D341Med (cell line): ENCODE measurements around the gene CCDC86.

Experiments
- DNase-seq: peaks from one replicate; pipeline ENCODE4 v3.0.0; 2012; ENCODE audit warnings: low spot score

The CCDC86 gene

DNA sequence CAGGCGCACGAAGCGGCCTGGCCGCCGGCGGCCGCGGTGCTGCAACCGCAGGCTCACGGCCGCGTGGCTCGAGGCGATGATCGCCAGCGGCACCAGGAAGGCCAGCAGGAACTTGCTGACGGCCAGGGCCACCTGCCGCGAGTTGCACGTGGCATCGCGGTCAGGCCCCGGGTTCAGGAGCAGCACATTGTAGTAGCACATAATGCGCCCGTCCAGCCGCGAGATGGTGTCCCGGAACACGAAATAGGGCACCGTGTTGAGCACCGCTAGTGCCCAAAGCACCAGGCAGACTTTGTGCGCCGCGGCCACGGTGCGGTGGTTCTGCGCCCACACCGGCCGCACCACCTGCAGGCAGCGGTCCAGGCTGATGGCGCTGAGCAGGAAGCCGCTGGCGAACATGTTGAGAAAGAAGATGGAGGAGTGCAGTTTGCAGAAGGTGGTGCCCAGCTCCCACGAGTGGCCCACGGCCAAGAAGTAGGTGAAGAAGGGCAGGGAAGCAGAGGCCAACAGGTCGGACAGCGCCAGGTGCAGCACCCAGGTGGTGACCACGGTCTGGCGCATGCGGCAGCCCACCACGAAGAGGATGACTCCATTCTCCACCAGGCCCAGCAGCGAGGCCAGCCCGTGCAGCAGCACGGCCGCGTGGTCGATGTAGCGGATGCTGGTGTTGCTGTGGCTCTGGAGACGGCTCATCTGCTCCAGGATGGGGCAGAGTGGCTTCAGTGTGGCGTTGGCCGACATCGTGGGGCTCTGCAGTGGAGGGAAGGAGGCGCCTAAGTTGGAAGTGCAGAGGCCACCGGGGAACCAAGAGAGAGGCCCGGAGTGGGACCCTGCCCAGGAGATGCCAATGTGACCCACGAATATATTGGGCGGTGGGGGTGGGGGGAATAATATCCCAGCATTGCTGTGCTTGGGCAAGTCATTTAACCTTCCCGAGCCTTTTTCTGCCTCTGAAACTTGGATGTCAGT, 11.4 kb downstream of the CCDC86 start:
- DNase-seq, result no peak

DNA sequence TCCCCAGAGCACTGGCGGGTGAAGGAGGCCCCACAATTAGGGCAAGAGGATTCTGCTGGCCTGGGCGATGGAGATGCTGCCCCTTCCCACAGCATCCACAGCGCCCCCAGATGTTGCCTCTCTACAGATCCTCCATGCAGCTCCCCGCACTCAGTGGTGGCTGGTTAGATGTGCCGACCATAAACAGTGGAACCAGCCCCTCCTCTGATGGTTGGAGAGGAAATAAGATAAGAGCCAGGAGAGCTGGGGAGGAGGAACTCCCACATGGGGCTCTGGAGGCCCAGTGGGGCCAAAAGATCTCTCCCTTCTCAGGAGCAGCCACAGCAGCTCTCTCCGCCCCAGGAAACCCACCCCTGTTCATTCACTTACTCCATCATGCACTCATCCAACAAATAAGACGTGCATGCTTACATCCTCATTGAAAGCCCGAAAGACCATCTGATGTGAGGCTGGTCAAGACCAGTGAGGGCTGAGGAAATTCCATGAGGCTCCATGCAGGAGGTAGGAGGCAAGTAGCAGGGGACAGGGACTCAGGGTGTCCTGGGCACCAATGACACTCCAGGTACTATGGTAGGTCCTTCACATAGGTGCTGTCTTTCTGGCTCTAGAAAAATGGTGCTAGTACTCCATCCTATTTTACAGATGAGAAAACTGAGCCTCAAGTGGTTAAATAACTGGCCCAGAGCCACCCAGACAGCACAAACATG, 12.4 kb downstream of the CCDC86 start:
- DNase-seq, result no peak

DNA sequence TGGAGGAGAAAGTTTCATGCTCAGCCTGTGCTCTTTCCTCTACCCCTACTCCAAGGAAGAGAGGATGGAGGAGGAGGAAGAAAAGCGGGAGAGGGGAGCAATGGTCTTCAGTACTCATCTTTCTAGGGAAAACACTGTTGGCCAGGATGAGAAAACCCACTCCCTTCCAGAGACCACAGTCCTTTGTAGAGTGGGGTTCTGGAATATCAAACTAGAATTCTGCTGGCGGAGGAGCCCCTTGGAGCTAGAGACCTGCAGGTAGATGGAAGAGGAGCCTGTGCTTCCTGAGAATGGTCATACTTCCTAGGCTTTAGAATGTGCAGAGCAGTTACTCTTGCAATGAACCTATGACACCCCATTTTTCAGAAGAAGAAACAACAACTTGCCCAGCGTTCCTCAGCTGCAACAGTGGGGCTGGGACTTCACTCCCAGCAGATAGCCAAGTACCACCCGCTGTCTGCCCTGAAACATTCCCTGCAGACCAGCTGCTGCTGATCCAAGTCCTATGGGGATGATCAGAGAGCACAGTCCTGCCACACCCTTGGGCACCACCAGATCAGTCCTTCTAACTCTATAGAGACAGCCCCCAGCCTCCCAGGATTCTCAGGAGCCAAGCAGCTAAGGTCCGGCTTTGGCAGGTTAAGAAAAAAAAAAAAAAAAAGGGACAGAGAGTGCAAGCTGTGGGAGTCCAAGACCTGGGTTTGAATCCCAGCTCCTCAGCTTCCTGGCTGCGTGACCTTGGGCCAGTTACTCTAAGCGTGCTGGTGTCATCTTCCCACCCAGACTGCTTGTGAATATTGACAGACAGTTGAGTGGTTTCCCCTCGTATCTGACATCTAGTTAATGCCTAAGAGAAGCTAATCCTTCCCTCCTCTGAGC, 13.2 kb downstream of the CCDC86 start:
- no peak for DNase-seq

DNA sequence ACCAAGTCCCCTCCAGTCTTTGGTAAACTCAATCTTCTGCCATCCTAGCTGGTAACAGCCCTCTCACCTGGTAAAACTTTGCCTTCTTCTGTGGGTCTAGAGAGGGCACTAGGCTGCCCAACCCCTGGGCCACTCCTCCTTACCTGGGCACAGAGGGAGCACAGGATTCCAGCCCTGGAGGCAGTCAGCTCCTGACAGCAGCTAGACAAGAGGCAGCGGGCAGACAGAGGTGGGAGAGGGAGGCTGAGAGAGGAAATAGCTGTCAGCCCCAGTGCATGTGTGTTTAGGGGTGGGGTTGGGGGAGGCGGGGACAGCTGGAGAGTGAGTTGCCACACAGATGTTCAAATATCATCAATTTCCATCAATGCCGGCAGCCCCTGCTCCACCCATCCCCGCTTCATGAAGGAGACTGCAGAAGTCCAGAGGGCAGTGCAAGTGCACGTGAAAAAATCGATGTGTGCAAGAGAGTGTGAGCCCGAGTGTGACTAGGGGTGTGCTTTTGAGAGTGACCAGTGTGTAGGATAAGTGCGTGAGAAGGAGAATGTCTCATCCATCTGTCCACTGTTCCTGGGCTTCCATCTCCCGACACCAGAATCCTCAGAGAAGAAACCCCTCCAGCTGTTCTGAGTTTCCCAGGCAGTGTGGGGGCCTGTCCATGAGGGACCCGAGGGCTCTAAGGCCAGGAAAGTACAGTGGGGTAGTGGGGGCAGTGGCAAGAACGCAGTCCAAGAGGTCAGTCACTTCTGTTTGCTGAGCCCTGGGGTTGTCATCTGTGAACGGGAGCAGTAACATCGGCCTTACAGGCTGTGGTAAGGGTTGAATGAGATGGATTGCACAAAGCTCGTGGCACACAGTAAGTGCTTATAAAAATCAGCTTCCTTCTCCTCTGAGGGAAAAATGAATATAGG, 14.1 kb downstream of the CCDC86 start, which contains the start of gene PTGDR2:
Gene PTGDR2, minus strand, starts transcription at position 225 of the 908 bp plus-strand sequence. CDS start 2,228 bp downstream, outside the sequence.
- DNase-seq, result no peak

DNA sequence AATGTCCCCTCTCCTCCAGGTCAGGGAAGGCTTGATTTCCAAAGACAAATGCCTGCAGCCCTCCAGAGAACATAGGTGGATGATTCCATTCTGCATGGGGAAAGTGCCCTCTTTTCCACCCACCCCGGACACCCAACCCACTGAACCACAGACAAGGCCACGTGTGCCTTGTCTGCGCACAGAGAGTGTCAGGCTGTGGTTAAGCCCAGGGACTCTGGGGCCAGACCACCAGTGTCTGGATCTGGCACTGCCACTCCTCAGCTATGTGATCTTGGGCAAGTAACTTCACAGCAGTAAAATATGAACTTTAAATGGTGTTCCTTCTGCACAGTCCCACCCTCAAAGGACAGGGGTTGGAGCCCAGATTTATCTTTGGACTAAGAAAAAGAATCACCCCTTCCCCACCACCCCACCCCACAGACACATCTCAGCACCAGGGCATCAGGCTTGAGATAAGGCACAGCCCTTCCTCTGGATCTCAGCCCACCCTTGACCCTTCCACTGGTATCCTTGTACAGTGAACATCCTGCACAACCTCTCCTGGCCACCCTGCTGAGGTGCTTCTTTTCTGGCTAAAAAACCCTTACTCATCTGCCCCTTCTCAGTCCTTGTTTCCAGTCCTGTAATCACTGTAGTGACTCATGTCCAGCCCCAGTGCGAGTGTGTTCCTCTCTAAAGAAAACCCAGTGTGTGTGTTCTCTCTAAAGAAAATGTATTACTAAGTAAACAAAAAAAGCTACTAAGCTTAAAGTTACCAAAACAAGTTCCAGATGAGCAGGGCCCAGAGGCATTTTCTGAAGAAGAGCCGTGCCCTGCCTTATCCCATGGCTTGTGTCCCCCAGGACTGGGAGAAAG, 15.7 kb downstream of the CCDC86 start:
- no peak for DNase-seq

DNA sequence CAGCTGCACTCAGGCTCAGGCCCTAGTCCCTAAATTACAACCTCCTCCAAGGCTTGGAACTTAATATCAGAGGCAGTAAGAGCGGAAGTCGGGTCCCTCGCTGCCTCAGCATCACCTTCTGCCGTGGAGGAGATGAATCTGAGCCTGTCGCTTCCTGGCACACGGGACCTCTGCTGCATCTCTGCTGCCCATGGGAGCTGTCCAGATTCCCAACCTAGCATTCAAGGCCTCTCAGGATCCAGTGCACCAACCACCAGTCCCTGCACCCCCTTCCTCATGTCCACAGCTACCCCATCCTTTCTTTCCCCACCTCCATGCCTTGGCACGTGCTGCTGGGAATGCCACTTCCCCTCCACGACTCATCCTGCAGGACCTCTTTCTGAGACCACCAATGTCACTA, 16.3 kb downstream of the CCDC86 start:
- DNase-seq, result no peak

DNA sequence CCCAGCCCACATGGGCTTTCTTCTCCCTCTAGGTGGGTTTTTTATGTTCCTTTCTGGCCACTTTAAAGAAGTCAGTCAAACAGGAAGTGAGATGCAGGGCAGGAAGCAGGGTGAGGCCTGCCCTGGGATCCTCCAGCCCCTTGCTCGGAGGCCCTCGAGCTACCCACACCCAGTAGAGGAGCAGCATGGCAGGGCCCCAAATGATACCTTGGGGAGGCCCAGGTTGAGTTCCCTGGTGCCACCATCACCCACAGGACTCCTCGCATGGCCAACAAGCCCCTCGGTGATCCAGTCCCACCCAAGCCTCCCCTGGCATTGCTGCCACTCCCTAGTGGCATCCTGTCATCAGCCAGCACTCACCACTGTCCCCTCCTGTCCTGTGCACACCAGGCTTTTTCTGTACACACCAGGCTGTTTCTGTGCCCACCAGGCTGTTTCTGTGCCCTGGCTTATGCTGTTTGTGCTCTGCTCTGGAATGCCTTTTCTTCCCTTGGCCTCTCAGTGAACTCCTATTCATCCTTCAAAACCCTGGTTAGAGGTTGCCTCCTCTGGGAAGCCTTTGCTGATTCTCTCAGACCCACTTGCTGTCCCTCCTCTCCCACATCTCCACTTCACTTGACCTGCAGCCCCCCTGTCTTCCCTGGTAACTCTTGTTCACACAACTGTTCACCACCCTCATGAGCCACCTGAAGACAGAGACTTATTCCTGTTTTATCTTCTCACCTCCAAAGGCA, 17.0 kb downstream of the CCDC86 start:
- DNase-seq, result no peak

DNA sequence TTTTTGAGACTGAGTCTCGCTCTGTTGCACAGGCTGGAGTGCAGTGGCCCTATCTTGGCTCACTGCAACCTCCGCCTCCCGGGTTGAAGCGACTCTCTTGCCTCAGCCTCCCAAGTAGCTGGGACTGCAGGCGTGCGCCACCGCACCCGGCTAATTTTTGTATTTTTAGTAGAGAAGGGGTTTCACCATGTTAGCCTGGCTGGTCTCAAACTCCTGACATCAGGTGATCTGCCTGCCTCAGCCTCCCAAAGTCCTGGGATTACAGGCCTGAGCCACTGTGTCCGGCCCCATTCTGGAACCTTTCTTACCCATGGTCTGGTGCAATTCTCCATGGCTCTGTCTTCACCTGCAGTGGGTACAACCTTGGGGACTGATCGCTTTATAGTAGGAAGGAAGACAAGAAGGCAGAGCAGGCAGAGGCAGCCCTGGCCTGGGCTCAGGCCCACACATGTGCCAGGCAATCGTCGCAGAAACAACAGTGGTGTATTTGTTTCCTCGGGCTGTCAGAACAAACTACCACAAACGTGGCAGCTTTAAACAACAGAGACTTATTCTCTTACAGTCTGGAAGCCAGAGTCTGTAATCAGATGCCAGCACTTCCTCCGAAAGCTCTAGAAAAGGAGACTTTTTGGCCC, 17.8 kb downstream of the CCDC86 start:
- no peak for DNase-seq

DNA sequence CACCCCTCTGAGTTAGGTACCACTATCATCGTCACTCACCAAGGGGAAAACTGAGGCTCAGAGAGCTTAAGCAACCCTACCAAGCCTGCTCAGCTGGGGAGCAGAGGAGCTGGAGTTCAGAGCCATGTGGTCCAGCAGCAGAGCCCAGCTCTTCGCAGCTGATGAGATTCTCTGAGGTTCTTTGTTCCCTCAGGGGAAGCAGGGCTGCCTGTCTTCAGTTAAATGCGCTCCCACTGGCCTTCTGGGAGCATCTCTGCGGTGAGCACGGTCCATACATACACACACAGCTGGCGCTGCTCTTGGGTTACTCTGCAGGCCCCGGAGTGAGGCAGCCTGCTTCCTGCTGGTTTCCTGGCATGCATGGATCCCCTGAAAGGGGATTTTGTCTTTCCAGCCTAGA, 19.0 kb downstream of the CCDC86 start:
- DNase-seq, result no peak

DNA sequence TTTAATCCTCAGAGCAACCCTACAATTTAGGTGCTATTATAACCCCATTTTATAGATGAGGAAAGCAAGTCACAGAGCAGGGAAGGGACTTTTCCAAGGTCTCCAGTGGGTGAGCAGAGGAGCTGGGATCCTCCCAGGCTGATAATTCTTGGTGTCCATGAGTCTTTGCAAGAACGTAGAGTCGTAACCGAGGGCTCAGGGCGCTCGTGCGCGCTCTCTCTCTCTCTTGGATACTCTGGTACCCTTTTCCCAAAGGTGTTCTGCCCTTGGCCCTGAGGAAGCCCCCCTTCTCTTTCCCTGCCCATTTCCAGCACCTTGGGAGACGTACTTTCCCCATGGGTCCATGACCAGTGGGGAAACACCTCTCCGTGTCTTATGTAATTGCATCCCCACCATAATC, 20.3 kb downstream of the CCDC86 start:
- no peak for DNase-seq

DNA sequence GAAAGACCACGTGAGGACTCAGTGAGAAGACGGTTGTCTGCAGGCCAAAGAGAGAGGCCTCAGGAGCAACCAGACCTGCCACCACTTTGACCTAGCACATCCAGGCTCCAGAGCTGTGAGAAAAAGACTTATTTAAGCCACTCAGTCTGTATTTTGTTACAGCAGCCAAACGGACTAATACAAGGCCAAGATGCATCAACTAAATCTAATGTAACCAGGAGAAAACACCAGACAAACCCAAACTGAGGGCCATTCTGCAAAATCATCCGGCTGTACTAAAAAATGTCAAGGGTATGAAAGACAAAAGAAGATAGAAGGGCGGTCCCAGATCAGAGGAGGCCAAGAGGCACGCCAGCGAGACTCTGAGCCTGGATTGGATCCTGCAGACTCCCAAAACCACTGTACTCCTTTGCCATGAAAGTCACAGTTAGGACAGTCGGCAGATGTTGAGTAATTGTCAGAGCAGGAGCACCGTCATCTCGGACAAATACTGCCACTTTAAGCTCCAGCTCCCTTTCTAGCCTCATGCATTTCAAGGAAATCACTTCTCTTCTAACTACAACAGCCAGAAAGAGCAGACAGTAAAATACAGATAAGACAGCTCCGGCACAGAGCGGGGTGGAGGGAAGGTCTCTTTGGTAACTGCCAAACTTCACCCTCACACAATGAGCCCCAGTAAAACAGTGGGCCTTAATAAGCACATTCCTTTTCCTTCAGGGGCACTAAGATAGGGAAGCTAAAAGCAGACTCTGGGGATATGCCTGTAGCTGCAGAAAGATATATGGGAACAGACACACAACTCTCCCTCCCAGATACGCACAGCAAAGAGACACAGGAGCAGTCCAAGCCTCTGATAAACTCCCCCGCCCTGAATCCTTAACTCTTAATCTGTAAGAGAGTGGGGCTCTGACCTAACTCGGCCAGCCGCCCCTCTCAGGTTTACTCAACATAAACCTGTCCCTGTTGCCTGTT, 21.9 kb downstream of the CCDC86 start:
- no peak for DNase-seq

DNA sequence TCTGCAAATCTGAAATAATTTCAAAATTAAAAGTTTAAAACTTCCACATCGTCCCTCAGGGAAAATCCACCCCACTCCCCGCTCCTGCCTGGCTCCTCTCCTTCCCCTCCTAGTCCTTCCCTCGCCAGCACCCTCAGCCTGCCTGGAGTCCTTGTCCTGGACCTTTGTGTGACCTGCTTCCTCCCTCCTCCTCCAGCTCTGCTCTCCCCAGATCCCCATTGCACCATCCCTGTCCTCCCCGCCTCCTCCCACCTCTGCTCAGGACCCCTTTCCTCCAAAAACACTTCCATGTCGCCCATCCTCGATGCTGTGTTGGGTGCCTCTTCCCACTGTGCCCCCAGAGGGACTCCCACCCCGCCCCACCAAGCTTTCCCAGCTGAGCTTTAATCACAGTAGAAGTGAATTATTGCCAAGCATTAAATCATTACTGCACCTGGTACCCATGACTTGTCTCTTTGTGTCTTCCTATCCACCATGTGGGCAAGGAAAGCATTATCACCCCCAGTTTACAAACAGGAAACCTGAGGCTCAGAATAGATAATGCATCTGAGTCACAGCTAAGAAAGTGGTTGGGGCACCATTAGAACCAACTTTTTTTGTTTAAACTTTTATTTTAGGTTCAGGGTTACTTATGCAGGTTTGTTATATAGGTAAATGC, 23.1 kb downstream of the CCDC86 start:
- DNase-seq, result no peak

DNA sequence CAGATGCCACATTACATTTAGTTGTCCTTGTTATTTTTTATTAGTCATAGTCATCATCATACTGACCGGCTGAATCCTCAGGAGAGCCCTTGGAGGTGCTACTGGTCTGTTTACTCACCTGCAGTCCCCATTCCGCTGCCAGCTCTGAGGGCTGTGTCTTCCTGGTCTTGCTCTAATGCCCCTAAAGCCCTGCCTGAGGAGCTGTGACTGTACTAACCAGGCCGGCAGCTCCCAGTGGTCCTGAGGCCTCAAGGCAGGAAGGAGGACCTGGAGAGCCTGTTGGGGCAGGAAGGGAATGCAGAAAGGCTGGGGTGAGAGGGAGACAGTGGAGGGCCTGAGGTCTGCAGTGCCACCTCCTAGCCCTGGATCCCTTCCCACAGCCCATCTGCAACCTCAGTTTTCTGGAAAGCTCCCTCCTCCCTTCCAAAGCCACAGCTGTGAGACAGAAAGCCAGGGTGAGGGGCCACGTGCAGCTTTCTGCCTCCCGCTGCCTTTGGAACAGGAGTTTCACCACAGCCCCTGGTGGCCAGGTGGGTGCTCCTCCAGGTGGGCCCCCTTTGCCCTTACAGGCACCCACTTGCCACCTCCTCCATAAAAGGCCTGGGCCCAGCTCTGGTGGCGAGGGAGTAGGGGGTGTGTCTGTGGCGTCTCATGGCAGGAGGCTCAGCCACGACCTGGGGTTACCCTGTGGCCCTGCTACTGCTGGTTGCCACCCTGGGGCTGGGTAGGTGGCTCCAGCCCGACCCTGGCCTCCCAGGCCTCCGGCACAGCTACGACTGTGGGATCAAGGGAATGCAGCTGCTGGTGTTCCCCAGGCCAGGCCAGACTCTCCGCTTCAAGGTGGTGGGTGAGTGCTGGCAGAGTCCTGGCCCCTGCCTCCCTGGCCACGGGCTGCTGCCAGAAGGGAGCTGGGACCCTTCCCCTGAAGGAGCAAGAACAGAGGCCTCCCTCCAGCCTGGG, 25.3 kb downstream of the CCDC86 start, which contains the start of gene ZP1:
Gene ZP1, plus strand, starts transcription at position 632 of the 960 bp plus-strand sequence. Its CDS starts 20 bp downstream, at position 652.
- DNase-seq, result no peak

DNA sequence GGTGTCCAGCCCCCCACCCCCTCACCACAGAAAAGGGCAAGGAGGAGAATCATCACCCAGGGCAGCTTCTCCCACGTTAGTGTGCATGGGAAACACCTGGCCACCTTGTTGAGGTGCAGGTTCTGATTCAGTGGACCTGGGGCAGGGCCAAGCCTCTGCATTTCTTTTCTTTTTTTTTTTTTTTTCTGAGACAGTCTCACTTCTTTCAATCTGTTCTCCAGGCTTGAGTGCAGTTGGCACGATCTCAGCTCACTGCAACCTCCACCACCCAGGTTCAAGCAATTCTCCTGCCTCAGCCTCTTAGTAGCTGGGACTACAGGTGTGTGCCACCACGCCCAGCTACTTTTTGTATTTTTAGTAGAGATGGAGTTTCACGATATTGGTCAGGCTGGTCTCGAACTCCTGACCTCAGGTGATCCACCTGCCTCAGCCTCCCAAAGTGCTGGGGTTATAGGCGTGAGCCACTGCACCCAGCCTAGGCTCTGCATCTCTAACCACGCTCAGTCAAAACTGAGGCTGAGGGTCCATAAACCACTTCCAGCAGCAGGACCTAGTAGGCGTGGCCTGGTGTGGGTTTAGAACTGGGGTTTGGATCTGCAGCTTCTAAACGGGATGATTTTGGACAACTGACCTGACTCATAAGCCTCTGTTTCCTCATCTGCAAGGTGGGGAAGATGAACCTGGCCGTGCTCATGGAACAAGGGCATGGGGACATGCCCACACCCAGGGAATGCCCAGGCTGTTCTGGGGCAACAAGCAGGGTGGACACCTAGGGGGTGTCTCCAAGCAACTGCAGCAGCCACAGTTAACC, 26.2 kb downstream of the CCDC86 start:
- DNase-seq, result no peak
